Left lung (tissue), 10 donors: ENCODE measurements around the gene RAMP3. TPM values are rescaled to one million over a fixed set of nuclear protein-coding genes. Genes with fewer than 3 reads are reported as not detected.
A peak's percentile ranks its signal among the peaks of the same experiment; 100 is the strongest.

ENCODE experiments used
- ATAC-seq: fragments of 200-7000 bp; cut with Tn5 transposase; one replicate; pipeline ENCODE4 v1.9.1; 2020; ENCODE audit warnings: moderate library complexity
- DNase-seq, 4 donors: peaks; one replicate each; pipeline ENCODE4 v3.0.0-alpha.2; 2013 to 2020
- H3K27ac ChIP-seq, 2 donors: fragments of 200-600 bp; sonication (generic) in 1 of 2; one replicate each; pipeline versions ENCODE4 v1.5.0 to v1.8.0; 2020 to 2021
- H3K27me3 ChIP-seq, 2 donors: fragments of 200-600 bp; sonication (generic) in 1 of 2; one replicate each; pipeline versions ENCODE4 v1.5.0 to v1.8.0; 2020 to 2021
- H3K36me3 ChIP-seq, 2 donors: fragments of 200-600 bp; sonication (generic) in 1 of 2; one replicate each; pipeline versions ENCODE4 v1.5.0 to v1.8.0; 2020 to 2021
- H3K4me1 ChIP-seq, 2 donors: fragments of 200-600 bp; one replicate each; pipeline ENCODE4 v1.8.0; 2021
- H3K4me3 ChIP-seq, 2 donors: fragments of 200-600 bp; sonication (generic) in 1 of 2; one replicate each; pipeline versions ENCODE4 v1.5.0 to v1.8.0; 2020 to 2021; ENCODE audit warnings: mild to moderate bottlenecking in 1 of 2
- H3K9me3 ChIP-seq, 2 donors: fragments of 200-600 bp; sonication (generic) in 1 of 2; one replicate each; pipeline versions ENCODE4 v1.5.0 to v1.8.0; 2020 to 2021
- CTCF ChIP-seq, 2 donors: fragments of 200-600 bp; sonication (generic) in 1 of 2; IDR thresholded peaks; one replicate each; pipeline versions ENCODE4 v1.5.0 to v1.8.0; 2021; ENCODE audit warnings: antibody characterized with exemption in 2 of 2
- intact Hi-C, 2 donors: fragments of 100-400 bp; cut with DNase I; formaldehyde crosslinking; loops; one replicate each; pipeline versions ENCODE4 v1.11.2 to v1.14.2; 2022
- polyA plus RNA-seq, 6 donors: library from polyadenylated mRNA; unstranded; fragments of 120-200 nt; gene quantifications; one replicate each; pipeline ENCODE4 v1.2.1, GENCODE V29; 2013; ENCODE audit not compliant: insufficient read length in 6 of 6
- total RNA-seq, 2 donors: library from RNA; stranded (reverse); fragmentation: NEBNext Ultra II Directional; extraction: Animal tissue kit (Norgen Biotek cat#: 25700); gene quantifications; one replicate each; pipeline ENCODE4 v1.2.1, GENCODE V29; 2021
- donor health status: DM: no; HTN: yes; CAD: no.
- donor health status: DM: no; HTN: no; CAD: no.

Gene RAMP3
- total and polyA plus RNA-seq, 8 donors, result 12.5 to 89.9 (median 23.2) TPM

GRCh38 chr7:45159296-45159695 is 1.7 kb downstream of the RAMP3 start:
- H3K36me3 ChIP-seq, result no peaks in the 10 kb centered on the region
- peaks cover 9 to 34% of the 10 kb centered on the region in 2 donors for H3K27me3 ChIP-seq
- ATAC-seq (no peak), DNase-seq (peak in 1 of 4 donors; percentile 9)
- TF ChIP-seq CTCF (IDR thresholded peaks at IDR 0.05), result no peak
- peaks cover 0 to 6% of the 10 kb centered on the region in 2 donors for H3K9me3 ChIP-seq
- intact Hi-C loops, result loop anchor here in 1 of 2 donors (10.0 kb wide), 1 partner anchor 96 kb away; no protein-coding TSS in a partner anchor
- H3K27ac ChIP-seq, result peak overlapping the region; percentile 29 to 76
- peaks cover 0 to 13% of the 10 kb centered on the region in 2 donors for H3K4me1 ChIP-seq
- peak overlapping the region in 1 of 2 donors; percentile 47 for H3K4me3 ChIP-seq

GRCh38 chr7:45160417-45160881 is 2.9 kb downstream of the RAMP3 start:
- intact Hi-C loops, result no loop called here
- ATAC-seq (no peak), DNase-seq (peak in 2 of 4 donors; percentile 28 to 40)
- H3K36me3 ChIP-seq, result no peaks in the 10 kb centered on the region
- no peak for TF ChIP-seq CTCF (IDR thresholded peaks at IDR 0.05)
- peaks cover 0 to 12% of the 10 kb centered on the region in 2 donors for H3K9me3 ChIP-seq
- H3K27me3 ChIP-seq, result peaks cover 9 to 34% of the 10 kb centered on the region in 2 donors
- peaks cover 0 to 13% of the 10 kb centered on the region in 2 donors for H3K4me1 ChIP-seq
- peak overlapping the region in 1 of 2 donors; percentile 55 for H3K27ac ChIP-seq
- H3K4me3 ChIP-seq, result peak overlapping the region in 1 of 2 donors; percentile 47

- intact Hi-C loops, result no loop called here
- H3K36me3 ChIP-seq, result no peaks in the 10 kb centered on the region
- peaks cover 9 to 32% of the 10 kb centered on the region in 2 donors for H3K27me3 ChIP-seq
- H3K4me1 ChIP-seq, result peaks cover 0 to 13% of the 10 kb centered on the region in 2 donors
- peak overlapping the region in 1 of 2 donors; percentile 55 for H3K27ac ChIP-seq
- H3K9me3 ChIP-seq, result peaks cover 0 to 12% of the 10 kb centered on the region in 2 donors
- TF ChIP-seq CTCF (IDR thresholded peaks at IDR 0.05), result no peak
- peak overlapping the region in 1 of 2 donors; percentile 6 for H3K4me3 ChIP-seq
- ATAC-seq, result no peak
- DNase-seq, result peak in 1 of 4 donors; percentile 2
These were observed 3.5 kb downstream of the RAMP3 start for GRCh38 chr7:45161138-45161537.

GRCh38 chr7:45161842-45162241 is 4.3 kb downstream of the RAMP3 start:
- TF ChIP-seq CTCF (IDR thresholded peaks at IDR 0.05), result no peak
- Histone ChIP-seq H3K9me3 (peaks cover 0 to 12% of the 10 kb centered on the region in 2 donors), H3K36me3 (no peaks in the 10 kb centered on the region), H3K27me3 (peaks cover 9 to 25% of the 10 kb centered on the region in 2 donors), H3K4me3 (no peak overlapping the region), H3K4me1 (peaks cover 0 to 13% of the 10 kb centered on the region in 2 donors), H3K27ac (peak overlapping the region in 1 of 2 donors; percentile 55)
- ATAC-seq (no peak), DNase-seq (peak in 1 of 4 donors; percentile 43)
- intact Hi-C loops, result no loop called here

GRCh38 chr7:45162311-45162845 is 4.8 kb downstream of the RAMP3 start:
- Histone ChIP-seq H3K4me1 (peaks cover 0 to 13% of the 10 kb centered on the region in 2 donors), H3K27ac (no peak overlapping the region), H3K27me3 (peaks cover 8 to 19% of the 10 kb centered on the region in 2 donors), H3K4me3 (no peak overlapping the region), H3K9me3 (peaks cover 0 to 12% of the 10 kb centered on the region in 2 donors), H3K36me3 (no peaks in the 10 kb centered on the region)
- no peak for TF ChIP-seq CTCF (IDR thresholded peaks at IDR 0.05)
- intact Hi-C loops, result no loop called here
- ATAC-seq, result no peak
- peak in 1 of 4 donors; percentile 30 for DNase-seq
